HepG2 (cell line): ENCODE results near the gene FAM24B. TPM values are rescaled to one million over a fixed set of nuclear protein-coding genes. Genes with fewer than 3 reads are reported as not detected.

Experiments used
- ATAC-seq: fragments of 200-7000 bp; cut with Tn5 transposase; 3 replicates; pipeline ENCODE4 v1.9.1; 2020; ENCODE audit warnings: mild to moderate bottlenecking, moderate library complexity
- BruUV-seq: library from RNA; stranded (reverse); fragments of 400-500 nt; replicated peaks from 2 replicates; lab custom pipeline; 2021; lab: Mats Ljungman, UMichigan
- CTCF ChIA-PET: fragments of 300-600 bp; formaldehyde crosslinking; extraction: SDS; loops from one replicate; lab custom pipeline; 2021; ENCODE audit warnings: low total read pairs, inconsistent platforms, low intra/inter-chr PET ratio; lab: Yijun Ruan, JAX
- POLR2A ChIA-PET: fragments of 350-600 bp; sonication (Branson Sonifier 250); formaldehyde crosslinking; loops from one replicate; lab custom pipeline; 2020; ENCODE audit warnings: antibody characterized with exemption, inconsistent platforms; lab: Yijun Ruan, JAX
- DNase-seq: peaks from one replicate; pipeline ENCODE4 v3.0.0-alpha.2; 2015; ENCODE audit warnings: low spot score
- FAIRE-seq: peaks from 3 replicates; lab custom pipeline; 2011; peaks lifted over from hg19 to GRCh38; lab: Jason Lieb, UNC
- H2AFZ ChIP-seq: one replicate; pipeline ENCODE4 v1.6.1; 2011; ENCODE audit warnings: low read length, inconsistent platforms
- H3K27ac ChIP-seq: fragments of 300-600 bp; 3 replicates; pipeline ENCODE4 v1.8.0; 2011; ENCODE audit warnings: mixed run types, mild to moderate bottlenecking, mixed read lengths, low read length, inconsistent platforms; ENCODE audit not compliant: insufficient read depth; ENCODE audit errors: extremely low read length
- H3K27me3 ChIP-seq, 2 experiments: fragments of 200-600 bp in 1 of 2; 2 replicates in 1 of 2; 3 replicates in 1 of 2; pipeline versions ENCODE4 v1.6.0 to v1.8.0; 2011; ENCODE audit warnings: low read length in 2 of 2, mild to moderate bottlenecking in 2 of 2, moderate library complexity in 2 of 2, inconsistent platforms in 1 of 2; ENCODE audit not compliant: insufficient read depth in 2 of 2, control insufficient read depth in 1 of 2
- H3K36me3 ChIP-seq, 2 experiments: fragments of 200-600 bp in 1 of 2; replicated peaks in 1 of 2; 2 replicates in 1 of 2; 3 replicates in 1 of 2; pipeline versions ENCODE4 v1.5.1 to v1.8.0; 2011; ENCODE audit warnings: low read length in 2 of 2, inconsistent platforms in 1 of 2; ENCODE audit not compliant: insufficient read depth in 2 of 2, control insufficient read depth in 1 of 2
- H3K4me1 ChIP-seq: 2 replicates; pipeline ENCODE4 v1.5.1; 2012; ENCODE audit warnings: low read length, inconsistent platforms; ENCODE audit not compliant: insufficient read depth
- H3K4me2 ChIP-seq: 2 replicates; pipeline ENCODE4 v1.6.0; 2011; ENCODE audit warnings: low read depth, low read length, inconsistent platforms
- H3K4me3 ChIP-seq, 3 experiments: fragments of 200-600 bp in 1 of 3; sonication (generic), shearing (Covaris generic) in 1 of 3; replicated peaks in 1 of 3; 2 replicates each; pipeline ENCODE4 v1.5.1; 2011 to 2016; ENCODE audit warnings: low read length in 3 of 3, inconsistent platforms in 2 of 3, low read depth in 2 of 3, mild to moderate bottlenecking in 2 of 3, control low read depth in 1 of 3, mixed read lengths in 1 of 3; ENCODE audit not compliant: insufficient read depth in 1 of 3
- H3K79me2 ChIP-seq: one replicate; pipeline ENCODE4 v1.6.1; 2011; ENCODE audit warnings: low read length, inconsistent platforms; ENCODE audit not compliant: insufficient read depth
- H3K9ac ChIP-seq: 2 replicates; pipeline ENCODE4 v1.6.0; 2011; ENCODE audit warnings: mild to moderate bottlenecking, low read depth, low read length, inconsistent platforms; ENCODE audit not compliant: insufficient read depth
- H3K9me3 ChIP-seq: 2 replicates; pipeline ENCODE4 v1.5.1; 2012; ENCODE audit warnings: mild to moderate bottlenecking, low read length
- H4K20me1 ChIP-seq: 2 replicates; pipeline ENCODE4 v1.6.0; 2011; ENCODE audit warnings: inconsistent platforms, mild to moderate bottlenecking, low read length, moderate library complexity; ENCODE audit not compliant: insufficient read depth
- ARID3A ChIP-seq: IDR thresholded peaks from 2 replicates; pipeline ENCODE4 v1.6.1; 2012; ENCODE audit warnings: low read depth, low read length, improper control_type of control experiment
- EZH2 ChIP-seq: conservative IDR thresholded peaks from 2 replicates; pipeline ENCODE4 v1.6.1; 2012; ENCODE audit warnings: mild to moderate bottlenecking, low read depth, low read length, moderate library complexity
- MXD4 ChIP-seq: IDR thresholded peaks from 2 replicates; pipeline ENCODE4 v1.6.1; 2016; ENCODE audit warnings: mild to moderate bottlenecking, missing biosample characterization, missing genetic modification reagents
- SAP130 ChIP-seq: IDR thresholded peaks from 2 replicates; pipeline ENCODE4 v1.6.1; 2016; ENCODE audit warnings: low read depth
- STAT5B ChIP-seq: sonication (generic); formaldehyde crosslinking; IDR thresholded peaks from 2 replicates; pipeline ENCODE4 v1.4.0; 2020; ENCODE audit warnings: missing genetic modification reagents
- TSC22D2 ChIP-seq: sonication (generic); formaldehyde crosslinking; IDR thresholded peaks from 2 replicates; pipeline ENCODE4 v1.5.1; 2020; ENCODE audit warnings: missing genetic modification reagents, mild to moderate bottlenecking, borderline replicate concordance
- ZBTB40 ChIP-seq, 2 experiments: fragments of 450-650 bp in 1 of 2; sonication (generic) in 1 of 2; formaldehyde crosslinking in 1 of 2; IDR thresholded peaks; 2 replicates each; pipeline versions ENCODE4 v1.6.1 to v1.8.0; 2016 to 2022; ENCODE audit warnings: antibody characterized with exemption in 1 of 2, mild to moderate bottlenecking in 1 of 2, missing genetic modification reagents in 1 of 2
- ZEB1 ChIP-seq: IDR thresholded peaks from 2 replicates; pipeline ENCODE4 v1.6.1; 2012; ENCODE audit warnings: mild to moderate bottlenecking, low read depth, inconsistent platforms; ENCODE audit not compliant: insufficient replicate concordance
- ZNF512 ChIP-seq: sonication (generic); formaldehyde crosslinking; IDR thresholded peaks from 2 replicates; pipeline ENCODE4 v1.4.0; 2020; ENCODE audit warnings: mild to moderate bottlenecking, missing genetic modification reagents
- ZNF784 ChIP-seq: sonication (generic); formaldehyde crosslinking; IDR thresholded peaks from 2 replicates; pipeline ENCODE4 v1.5.1; 2020; ENCODE audit warnings: missing genetic modification reagents, mild to moderate bottlenecking, borderline replicate concordance
- WGBS: methylation state at CpG from one replicate; pipeline ENCODE4 v1.1.6; 2017; ENCODE audit warnings: low lambda C conversion rate; 5-methylcytosine and 5-hydroxymethylcytosine counted together
- in situ Hi-C: cut with HindIII; loops from 2 replicates; pipeline ENCODE4 v1.10.0; 2017; ENCODE audit warnings: low pct_unique_long_range_greater_than_20kb; ENCODE audit not compliant: extremely low pct_ligation_motif_present
- intact Hi-C: fragments of 100-400 bp; cut with micrococcal nuclease; formaldehyde crosslinking; loops from one replicate; pipeline ENCODE4 v1.10.0; 2022; ENCODE audit not compliant: unreplicated experiment
- polyA plus RNA-seq, 8 experiments: library from polyadenylated mRNA; depleted of rRNA in 3 of 8; stranded (reverse) in 7 of 8; unstranded in 1 of 8; fragments of >200 nt; fragmentation: Illumina TruSeq in 4 of 8; extraction: Trizol in 4 of 8; gene quantifications; 2 replicates each; pipeline versions ENCODE4 v1.2.1 to v1.2.3, GENCODE V29; 2011 to 2016; ENCODE audit warnings: low read depth in 4 of 8, missing spikeins in 1 of 8, mixed read lengths in 1 of 8; ENCODE audit not compliant: insufficient read depth in 1 of 8
- total RNA-seq, 5 experiments: library from RNA; depleted of rRNA; stranded (reverse); fragments of >200 nt; fragmentation: Illumina TruSeq; extraction: Trizol; gene quantifications; 2 replicates each; pipeline ENCODE4 v1.2.3, GENCODE V29; 2016; ENCODE audit warnings: low read depth in 1 of 5

FAM24B gene
- total and polyA plus RNA-seq, 2 of the 13 experiments (the other 11 are each of a cell fraction or from before 2014, with no cell fraction given), result 1.9 to 3.0 TPM

- in situ Hi-C loops (no loop called here), intact Hi-C loops (no loop called here)
- ChIA-PET CTCF (no interaction called here), POLR2A (no interaction called here)
- FAIRE-seq, result no peak
- H3K36me3 ChIP-seq, result no peaks in the 10 kb centered on the region
- H3K4me3 ChIP-seq, result no peak overlapping the region
- no peak overlapping the region for H3K4me2 ChIP-seq
- DNase-seq, result peak; percentile 29
- no peaks in the 10 kb centered on the region; the same call in 1 of the 2 replicates for H4K20me1 ChIP-seq
- no TSS peak for BruUV-seq
- no peak overlapping the region for H3K9ac ChIP-seq
- no peaks in the 10 kb centered on the region for H3K9me3 ChIP-seq
- H3K4me1 ChIP-seq, result no peaks in the 10 kb centered on the region
- 0 out of 5 replicates have a peak, but pooled peaks cover 0 to 3% of the 10 kb centered on the region in 2 experiments for H3K27me3 ChIP-seq
- WGBS, result 15% methylated on average over 5 of the region's 5 CpGs
- no peaks in the 10 kb centered on the region for H3K79me2 ChIP-seq
- ATAC-seq, result peak; percentile 84
- no peak overlapping the region for H2AFZ ChIP-seq
- H3K27ac ChIP-seq, result no peak overlapping the region
- TF ChIP-seq MXD4 (CRISPR knock-in tag) (peak; percentile 99), ZBTB40 (IDR thresholded peaks at IDR 0.05) (no peak), ZBTB40 (CRISPR knock-in tag; IDR thresholded peaks at IDR 0.05) (peak; percentile 98), ZEB1 (no peak), TSC22D2 (CRISPR knock-in tag) (peak; percentile 100), ZNF784 (CRISPR knock-in tag) (peak; percentile 100), EZH2 (no peak), ARID3A (no peak), ZNF512 (CRISPR knock-in tag) (no peak), SAP130 (CRISPR knock-in tag) (peak; percentile 99), STAT5B (peak; percentile 100)
Measured at GRCh38 chr10:122911889-122912484, 32.6 kb upstream of the FAM24B start.
